ENCODE data around the gene MOB2. TPM values are rescaled to one million over a fixed set of nuclear protein-coding genes. Genes with fewer than 3 reads are reported as not detected.
A peak's percentile ranks its signal among the peaks of the same experiment; 100 is the strongest.

Gene MOB2
- total RNA-seq, 2 donors from 2014 or later: 24.5 to 26.7 TPM

DNA sequence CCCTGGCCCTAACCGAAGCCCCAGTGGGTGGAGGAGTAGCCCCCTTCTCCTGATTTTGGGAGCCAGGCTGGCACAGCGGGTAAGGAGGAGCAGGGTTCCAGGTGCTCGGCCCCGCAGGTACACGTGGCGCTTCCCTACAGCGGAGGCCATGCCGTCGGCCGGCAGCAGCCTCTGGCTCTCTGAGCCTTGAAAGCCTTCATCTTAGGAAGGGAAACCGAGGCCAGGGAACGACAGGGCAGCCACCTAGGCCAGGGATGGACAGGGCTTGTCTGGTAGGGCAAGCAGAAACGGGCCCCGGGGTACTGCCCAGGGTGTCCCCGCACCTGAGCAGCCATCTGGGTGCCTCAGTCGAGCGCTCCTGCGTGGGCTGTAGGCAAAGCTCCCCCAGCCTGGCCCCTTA, 28.7 kb downstream of the MOB2 start:
- H3K4me3 Mint-ChIP-seq: no peak overlapping the region
- no peaks in the 10 kb centered on the region for H3K9me3 Mint-ChIP-seq
- no peaks in the 10 kb centered on the region for H3K4me1 Mint-ChIP-seq
- H3K27me3 Mint-ChIP-seq: no peaks in the 10 kb centered on the region
- ATAC-seq (replicated peaks): no peak
- no peaks in the 10 kb centered on the region for H3K36me3 Mint-ChIP-seq (ENCODE audit: low read depth)
- H3K27ac Mint-ChIP-seq: no peak overlapping the region

DNA sequence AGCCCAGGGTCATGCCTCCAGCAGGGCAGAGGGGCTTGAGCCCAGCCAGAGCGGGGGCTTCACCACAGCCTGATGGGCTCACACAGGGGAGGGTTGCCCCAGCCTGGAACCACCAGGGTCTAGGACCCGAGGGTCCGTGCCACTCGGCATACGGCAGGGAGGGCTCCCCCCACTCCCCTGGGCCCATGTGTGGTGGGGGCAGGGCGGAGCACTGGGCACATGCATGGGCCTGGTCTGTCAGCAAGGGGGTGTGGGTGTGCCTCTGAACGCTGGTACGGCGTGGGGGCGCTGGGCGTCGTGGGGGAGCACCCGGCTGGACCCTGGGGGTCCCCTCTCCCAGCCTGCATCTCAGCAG, 29.3 kb downstream of the MOB2 start:
- no peak overlapping the region for H3K27ac Mint-ChIP-seq
- no peaks in the 10 kb centered on the region for H3K27me3 Mint-ChIP-seq
- ATAC-seq (replicated peaks): no peak
- no peaks in the 10 kb centered on the region for H3K36me3 Mint-ChIP-seq (ENCODE audit: low read depth)
- no peak overlapping the region for H3K4me3 Mint-ChIP-seq
- no peaks in the 10 kb centered on the region for H3K4me1 Mint-ChIP-seq
- H3K9me3 Mint-ChIP-seq: no peaks in the 10 kb centered on the region

DNA sequence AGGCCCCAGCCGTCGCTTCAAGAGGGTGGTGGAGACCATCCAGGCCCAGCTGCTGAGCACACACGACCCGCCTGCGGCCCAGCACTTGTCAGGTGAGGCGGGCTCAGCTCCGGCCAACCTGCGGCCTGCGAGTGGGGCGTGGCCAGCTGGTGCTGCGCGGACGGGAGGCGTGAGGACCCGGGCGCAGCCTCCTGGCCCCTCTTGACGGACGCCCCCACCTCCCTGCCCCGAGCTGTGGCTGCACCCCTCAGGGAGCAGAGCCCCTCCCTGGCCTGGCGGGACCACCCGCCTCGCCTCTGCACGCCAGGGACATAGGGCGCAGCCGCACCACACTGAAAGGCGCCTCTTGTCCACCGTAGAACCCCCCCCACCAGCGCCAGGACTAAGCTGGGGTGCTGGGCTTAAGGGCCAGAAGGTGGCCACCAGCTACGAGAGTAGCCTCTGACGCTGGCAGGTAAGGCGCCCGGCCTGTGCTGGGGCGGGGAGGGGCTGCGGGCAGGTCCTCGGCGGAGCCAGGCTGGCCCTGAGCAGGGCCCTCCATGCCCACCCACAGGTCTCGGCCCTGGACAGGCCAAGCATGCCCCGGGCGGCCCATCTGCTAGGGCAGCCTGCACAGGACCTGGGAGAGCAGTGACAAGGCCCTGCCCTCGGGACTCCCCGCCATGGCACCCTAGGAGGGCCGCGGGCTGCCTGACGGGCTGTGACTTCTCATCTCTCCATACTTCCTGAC, 29.8 kb downstream of the MOB2 start:
- no peaks in the 10 kb centered on the region for H3K36me3 Mint-ChIP-seq (ENCODE audit: low read depth)
- no peaks in the 10 kb centered on the region for H3K9me3 Mint-ChIP-seq
- no peak overlapping the region for H3K4me3 Mint-ChIP-seq
- no peak for ATAC-seq (replicated peaks)
- no peaks in the 10 kb centered on the region for H3K4me1 Mint-ChIP-seq
- H3K27me3 Mint-ChIP-seq: no peaks in the 10 kb centered on the region
- H3K27ac Mint-ChIP-seq: no peak overlapping the region

DNA sequence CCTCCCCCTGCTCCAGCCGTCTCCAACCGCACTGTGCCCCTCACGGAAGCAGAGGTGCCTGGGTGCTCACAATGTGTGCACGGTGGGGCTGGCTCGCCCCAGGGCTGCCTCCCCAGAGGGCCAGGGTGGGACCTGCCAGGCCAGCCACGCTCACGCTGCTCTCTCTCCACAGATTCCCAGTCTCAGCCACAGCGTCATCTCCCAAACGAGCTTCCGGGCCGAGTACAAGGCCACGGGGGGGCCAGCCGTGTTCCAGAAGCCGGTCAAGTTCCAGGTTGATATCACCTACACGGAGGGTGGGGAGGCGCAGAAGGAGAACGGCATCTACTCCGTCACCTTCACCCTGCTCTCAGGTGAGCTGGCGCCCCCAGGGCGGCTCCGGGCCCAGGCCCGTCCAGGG, 30.4 kb downstream of the MOB2 start:
- no peaks in the 10 kb centered on the region for H3K36me3 Mint-ChIP-seq (ENCODE audit: low read depth)
- H3K27me3 Mint-ChIP-seq: no peaks in the 10 kb centered on the region
- no peak overlapping the region for H3K27ac Mint-ChIP-seq
- no peaks in the 10 kb centered on the region for H3K4me1 Mint-ChIP-seq
- no peak for ATAC-seq (replicated peaks)
- no peaks in the 10 kb centered on the region for H3K9me3 Mint-ChIP-seq
- no peak overlapping the region for H3K4me3 Mint-ChIP-seq

DNA sequence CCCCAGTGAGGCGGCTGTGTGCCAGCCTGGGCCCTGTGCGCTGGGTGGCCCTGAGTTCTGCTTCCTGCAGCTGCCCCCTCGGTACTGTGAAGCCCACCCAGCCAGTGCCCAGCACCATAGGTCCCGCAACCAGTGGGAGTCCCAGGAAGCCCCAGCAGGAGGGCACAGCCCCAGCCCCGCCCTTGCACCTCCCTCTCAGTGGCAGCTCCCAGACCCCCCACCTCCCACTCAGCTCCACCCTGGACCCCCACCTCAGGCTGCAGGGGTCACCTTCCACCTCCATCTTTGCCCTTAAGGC, 30.9 kb downstream of the MOB2 start:
- no peak for ATAC-seq (replicated peaks)
- Mint-ChIP-seq H3K4me3 (no peak overlapping the region), H3K27me3 (no peaks in the 10 kb centered on the region), H3K27ac (no peak overlapping the region), H3K36me3 (ENCODE audit: low read depth) (no peaks in the 10 kb centered on the region), H3K4me1 (no peaks in the 10 kb centered on the region), H3K9me3 (no peaks in the 10 kb centered on the region)

DNA sequence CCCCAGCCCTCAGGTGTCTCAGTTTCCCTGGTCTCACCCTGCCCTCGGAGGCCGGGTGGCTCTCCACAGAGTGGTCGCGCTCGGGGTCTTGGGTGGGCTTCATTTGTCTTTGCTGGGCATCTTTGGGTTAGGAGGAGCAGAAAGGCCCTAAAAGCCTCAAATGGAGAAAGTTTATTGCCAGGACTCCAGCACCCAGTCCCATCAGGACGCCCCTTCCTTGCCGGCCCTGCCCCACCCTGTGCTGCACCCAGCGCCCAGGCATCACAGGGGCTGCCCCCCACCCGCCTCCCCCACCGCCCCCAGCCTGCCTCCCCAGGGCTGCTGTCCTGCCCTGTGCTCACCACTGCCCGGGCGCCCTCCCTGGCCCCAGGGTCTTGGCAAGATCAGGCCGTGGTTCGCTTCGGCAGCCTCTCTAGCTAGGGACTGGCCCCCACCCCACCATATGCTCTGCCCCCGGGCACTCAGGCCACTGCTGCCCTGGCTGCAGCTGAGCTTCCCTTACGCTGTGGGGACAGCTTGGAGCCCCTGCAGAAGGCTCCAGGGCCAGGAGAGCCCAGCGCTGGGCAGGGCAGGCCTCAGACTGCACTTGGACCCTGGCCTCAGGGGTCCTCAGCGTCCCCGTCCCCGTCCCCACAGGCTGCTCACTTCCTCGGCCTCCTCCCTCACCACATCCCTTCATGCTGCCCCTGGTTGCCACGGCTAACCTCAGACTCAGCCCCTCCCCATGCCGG, 31.4 kb downstream of the MOB2 start:
- no peak overlapping the region for H3K4me3 Mint-ChIP-seq

DNA sequence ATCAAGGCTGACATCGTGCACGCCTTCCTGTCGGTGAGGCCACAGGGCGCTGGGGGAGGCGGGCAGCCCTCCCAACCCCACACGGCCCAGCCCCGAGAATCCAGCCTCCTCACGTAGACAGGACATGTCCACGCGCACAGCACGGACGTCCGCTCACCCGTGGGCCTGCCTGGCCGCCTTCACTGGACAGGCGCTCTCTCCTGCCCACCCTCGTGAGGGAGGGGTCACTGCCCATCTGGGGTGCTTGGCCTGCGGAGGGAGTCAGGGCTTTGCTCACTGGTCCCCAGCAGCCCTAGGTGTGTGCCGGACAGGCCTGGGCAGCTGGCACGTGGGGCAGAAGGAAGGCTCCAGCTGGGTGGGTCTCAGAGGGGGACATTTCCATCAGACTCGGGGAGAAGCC, 32.0 kb downstream of the MOB2 start:
- H3K4me1 Mint-ChIP-seq: no peaks in the 10 kb centered on the region
- no peaks in the 10 kb centered on the region for H3K9me3 Mint-ChIP-seq
- no peak overlapping the region for H3K27ac Mint-ChIP-seq
- H3K36me3 Mint-ChIP-seq (ENCODE audit: low read depth): no peaks in the 10 kb centered on the region
- no peak for ATAC-seq (replicated peaks)
- no peaks in the 10 kb centered on the region for H3K27me3 Mint-ChIP-seq
- no peak overlapping the region for H3K4me3 Mint-ChIP-seq

More for the DNA sequence above, 31.4 kb downstream of the MOB2 start:
- Mint-ChIP-seq H3K27ac (no peak overlapping the region), H3K27me3 (no peaks in the 10 kb centered on the region), H3K36me3 (ENCODE audit: low read depth) (no peaks in the 10 kb centered on the region), H3K4me1 (no peaks in the 10 kb centered on the region), H3K9me3 (no peaks in the 10 kb centered on the region)
- no peak for ATAC-seq (replicated peaks)

DNA sequence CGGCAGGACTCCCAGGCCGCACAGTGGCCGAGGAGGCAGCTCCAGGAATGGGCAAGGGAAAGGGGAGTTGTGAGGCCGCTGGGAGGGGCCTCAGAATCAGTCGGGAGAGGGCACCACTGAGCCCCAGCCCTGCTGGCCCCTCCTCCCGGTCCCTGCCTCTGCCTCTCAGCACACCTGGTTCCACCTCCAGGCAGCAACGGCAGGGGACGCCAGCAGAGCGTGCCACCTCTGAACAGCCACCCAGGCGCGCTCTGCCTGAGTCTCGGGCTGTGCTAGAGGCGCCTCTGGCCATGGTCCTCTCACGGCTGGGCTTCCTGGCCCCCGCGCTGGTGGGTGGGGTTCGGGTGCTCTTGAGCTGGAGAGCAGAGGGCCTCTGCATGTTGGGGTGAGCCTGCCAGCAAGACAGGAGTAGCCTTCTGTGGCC, 33.0 kb downstream of the MOB2 start:
- ATAC-seq (replicated peaks): peak; percentile 36
- H3K4me1 Mint-ChIP-seq: no peaks in the 10 kb centered on the region
- no peaks in the 10 kb centered on the region for H3K27me3 Mint-ChIP-seq
- no peak overlapping the region for H3K4me3 Mint-ChIP-seq
- no peaks in the 10 kb centered on the region for H3K36me3 Mint-ChIP-seq (ENCODE audit: low read depth)
- H3K9me3 Mint-ChIP-seq: no peaks in the 10 kb centered on the region
- no peak overlapping the region for H3K27ac Mint-ChIP-seq

DNA sequence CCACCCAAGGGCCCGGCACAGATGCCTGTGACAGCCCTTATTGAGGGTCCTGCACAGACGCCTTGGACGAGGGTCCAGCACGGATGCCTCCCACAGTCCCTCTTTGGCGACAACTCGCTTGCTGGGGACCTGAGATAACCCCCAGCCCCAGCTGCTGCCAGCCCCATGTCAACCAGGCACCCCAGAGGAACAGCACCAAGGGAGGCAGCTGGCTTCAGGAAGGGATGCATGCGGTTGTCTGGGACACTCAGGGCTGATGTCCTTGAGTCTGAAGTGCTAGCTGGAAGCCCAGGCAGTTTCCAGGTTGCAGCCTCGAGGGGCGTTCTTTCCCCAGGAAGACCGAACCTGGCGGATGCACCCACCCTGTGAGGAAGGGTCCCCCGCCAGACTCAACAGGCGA, 33.8 kb downstream of the MOB2 start:
- no peaks in the 10 kb centered on the region for H3K9me3 Mint-ChIP-seq
- H3K4me1 Mint-ChIP-seq: no peaks in the 10 kb centered on the region
- ATAC-seq (replicated peaks): no peak
- H3K36me3 Mint-ChIP-seq (ENCODE audit: low read depth): no peaks in the 10 kb centered on the region
- no peak overlapping the region for H3K4me3 Mint-ChIP-seq
- no peaks in the 10 kb centered on the region for H3K27me3 Mint-ChIP-seq
- no peak overlapping the region for H3K27ac Mint-ChIP-seq

DNA sequence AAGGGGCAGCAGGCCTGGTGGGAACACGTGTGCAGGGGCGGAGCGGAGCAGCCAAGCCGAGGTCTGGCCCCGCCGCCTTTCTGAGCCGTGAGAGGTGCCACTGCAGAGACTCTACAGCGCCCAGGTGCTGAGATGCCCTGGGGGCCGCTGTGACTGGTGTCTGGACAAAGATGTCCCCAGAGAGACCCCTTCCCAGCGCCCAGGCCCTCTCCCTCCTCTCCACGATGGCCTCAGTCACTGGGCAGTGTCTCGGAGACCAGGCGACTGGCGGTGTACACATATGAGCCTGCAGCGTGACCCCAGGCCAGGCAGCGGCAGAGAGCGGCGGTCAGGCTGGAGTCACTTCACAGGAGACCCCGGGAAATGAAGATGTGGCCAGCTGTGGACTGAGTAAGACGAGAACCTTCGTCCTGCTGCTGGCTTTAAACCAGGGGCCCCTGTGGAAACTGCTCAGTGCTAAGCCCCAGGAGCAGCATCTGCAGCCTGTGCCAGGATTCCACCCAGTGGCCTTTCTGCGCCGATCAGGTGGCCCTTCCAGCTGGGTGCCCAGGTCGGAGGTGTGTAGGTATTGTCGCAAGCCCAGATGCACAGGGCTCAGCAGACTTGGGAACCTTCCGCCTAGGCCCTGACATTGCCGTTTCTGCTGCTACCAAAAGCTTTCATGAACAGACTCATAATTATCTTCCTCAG, 34.7 kb downstream of the MOB2 start:
- Mint-ChIP-seq H3K9me3 (no peaks in the 10 kb centered on the region), H3K4me3 (no peak overlapping the region), H3K4me1 (no peaks in the 10 kb centered on the region), H3K36me3 (ENCODE audit: low read depth) (no peaks in the 10 kb centered on the region), H3K27me3 (no peaks in the 10 kb centered on the region), H3K27ac (no peak overlapping the region)
- no peak for ATAC-seq (replicated peaks)

DNA sequence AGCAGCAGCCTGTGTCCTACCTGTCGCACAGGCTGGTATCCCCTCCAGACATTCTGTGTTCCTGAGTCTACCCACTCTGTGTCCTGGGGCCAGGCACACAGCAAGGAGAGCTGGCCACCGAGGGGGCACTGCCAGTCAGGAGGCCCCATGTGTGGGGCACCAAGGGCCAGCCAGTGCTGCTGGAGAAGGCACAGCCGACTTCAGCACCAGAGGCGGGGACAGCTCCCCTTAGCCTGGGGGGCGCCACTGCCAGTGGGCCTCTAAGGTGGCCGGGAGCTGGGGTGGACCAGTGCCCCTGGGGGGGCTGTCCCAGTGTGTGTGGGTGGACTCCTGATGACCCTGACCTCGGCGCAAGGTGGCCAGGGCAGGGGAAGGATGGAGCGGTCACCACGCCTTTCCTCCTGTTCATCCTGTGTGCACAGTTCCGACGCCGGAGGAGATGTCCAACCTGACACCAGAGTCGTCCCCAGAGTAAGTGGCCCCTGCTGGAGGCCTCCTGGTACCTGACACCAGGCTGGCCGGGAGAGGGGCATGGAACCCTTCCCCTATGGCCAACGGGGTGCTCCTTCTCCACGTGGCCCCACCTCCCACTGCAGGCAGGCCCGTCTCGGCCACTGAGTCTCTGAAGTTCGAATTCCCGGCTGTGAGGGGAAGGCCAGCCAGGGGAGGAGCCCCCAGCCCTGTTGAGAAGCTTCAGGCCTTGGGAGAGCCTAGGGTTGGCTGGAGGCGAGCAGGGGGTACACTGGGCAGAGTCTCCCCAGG, 35.4 kb downstream of the MOB2 start:
- no peak for ATAC-seq (replicated peaks)
- Mint-ChIP-seq H3K27ac (no peak overlapping the region), H3K4me3 (no peak overlapping the region), H3K36me3 (ENCODE audit: low read depth) (no peaks in the 10 kb centered on the region), H3K27me3 (no peaks in the 10 kb centered on the region), H3K4me1 (no peaks in the 10 kb centered on the region), H3K9me3 (no peaks in the 10 kb centered on the region)

DNA sequence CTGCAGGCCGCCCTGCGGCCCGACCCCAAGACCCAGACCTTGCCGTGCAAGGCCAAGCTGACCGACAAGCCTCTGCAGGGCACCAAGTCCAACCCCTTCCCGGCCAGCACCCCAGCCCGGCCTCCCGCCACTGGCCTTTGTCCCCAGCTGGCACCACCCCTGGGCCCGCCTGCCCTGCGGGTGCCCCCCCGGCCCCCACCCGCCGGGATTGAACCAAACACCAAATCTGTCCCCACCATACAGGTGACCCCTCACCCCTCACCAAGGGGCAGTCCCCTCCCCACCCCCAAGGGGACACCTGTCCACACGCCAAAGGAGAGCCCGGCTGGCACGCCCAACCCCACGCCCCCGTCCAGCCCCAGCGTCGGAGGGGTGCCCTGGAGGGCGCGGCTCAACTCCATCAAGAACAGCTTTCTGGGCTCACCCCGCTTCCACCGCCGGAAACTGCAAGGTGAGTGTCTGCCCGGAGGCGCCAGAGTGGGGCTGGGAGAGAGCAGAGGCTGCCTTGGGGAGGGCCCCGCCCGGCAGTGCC, 36.2 kb downstream of the MOB2 start:
- no peaks in the 10 kb centered on the region for H3K27me3 Mint-ChIP-seq
- no peak overlapping the region for H3K4me3 Mint-ChIP-seq
- H3K27ac Mint-ChIP-seq: no peak overlapping the region
- H3K9me3 Mint-ChIP-seq: no peaks in the 10 kb centered on the region
- no peaks in the 10 kb centered on the region for H3K36me3 Mint-ChIP-seq (ENCODE audit: low read depth)
- no peaks in the 10 kb centered on the region for H3K4me1 Mint-ChIP-seq
- no peak for ATAC-seq (replicated peaks)

DNA sequence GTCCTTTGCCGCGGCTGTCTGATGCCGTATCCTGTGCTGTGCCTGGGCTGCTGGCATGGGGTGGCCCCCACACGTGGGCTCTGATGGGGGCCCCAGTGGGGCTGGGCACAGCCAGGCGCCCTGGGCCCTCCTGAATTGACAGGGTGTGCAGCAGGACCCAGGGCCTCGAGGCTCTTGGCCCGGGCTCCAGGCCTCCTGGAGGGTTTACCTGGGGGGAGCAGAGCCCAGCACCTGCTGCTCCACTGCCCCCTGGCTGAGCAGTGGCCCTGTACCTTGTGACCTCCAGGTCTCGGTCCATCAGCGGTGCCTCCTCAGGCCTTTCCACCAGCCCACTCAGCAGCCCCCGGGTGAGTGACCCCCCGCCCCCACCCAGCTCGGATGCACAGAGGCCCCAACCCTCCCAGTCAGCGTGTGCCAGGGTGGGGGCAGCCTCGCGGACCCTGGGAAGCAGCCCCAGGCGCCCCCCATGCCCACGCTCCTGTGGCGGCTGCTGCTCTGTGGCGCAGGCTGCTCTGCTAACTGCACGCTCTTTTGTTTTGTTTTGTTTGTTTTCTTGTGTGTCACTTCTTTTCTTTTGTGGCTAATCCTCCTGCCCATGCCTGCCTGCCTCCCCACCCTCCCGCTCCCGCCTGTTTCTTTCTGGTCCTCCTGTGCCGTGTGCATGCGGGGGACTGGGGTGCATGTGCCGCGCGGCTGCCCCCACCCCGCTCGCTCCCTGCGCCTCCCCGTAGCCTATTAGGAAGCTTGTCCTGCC, 36.9 kb downstream of the MOB2 start:
- no peaks in the 10 kb centered on the region for H3K9me3 Mint-ChIP-seq
- H3K27ac Mint-ChIP-seq: no peak overlapping the region
- no peaks in the 10 kb centered on the region for H3K36me3 Mint-ChIP-seq (ENCODE audit: low read depth)
- H3K4me1 Mint-ChIP-seq: no peaks in the 10 kb centered on the region
- no peak overlapping the region for H3K4me3 Mint-ChIP-seq
- ATAC-seq (replicated peaks): no peak
- H3K27me3 Mint-ChIP-seq: no peaks in the 10 kb centered on the region

DNA sequence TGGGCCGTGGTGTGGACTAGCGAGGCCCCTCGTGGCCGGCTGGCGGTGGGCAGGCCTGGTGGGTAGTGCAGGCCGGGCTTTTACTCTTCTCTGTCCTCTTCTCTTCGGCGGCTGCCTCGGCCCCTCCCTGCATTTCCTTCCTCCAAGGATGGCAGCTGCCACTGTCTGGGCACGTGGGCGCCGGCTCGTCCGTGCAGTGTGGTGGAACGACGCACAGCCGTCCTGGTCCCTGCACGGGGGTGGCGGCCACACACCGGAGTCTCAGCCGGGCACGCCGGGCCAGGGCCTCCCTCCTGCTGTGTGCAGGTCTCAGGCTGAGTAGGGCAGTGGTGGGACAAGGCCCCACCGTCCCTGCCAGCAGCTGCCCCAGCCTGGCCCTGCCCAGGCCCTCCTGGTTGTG, 37.7 kb downstream of the MOB2 start:
- Mint-ChIP-seq H3K4me1 (no peaks in the 10 kb centered on the region), H3K9me3 (no peaks in the 10 kb centered on the region), H3K27me3 (no peaks in the 10 kb centered on the region), H3K27ac (no peak overlapping the region), H3K4me3 (no peak overlapping the region), H3K36me3 (ENCODE audit: low read depth) (no peaks in the 10 kb centered on the region)
- no peak for ATAC-seq (replicated peaks)

Measured in activated T-helper 17 cell treated with anti-CD3 and anti-CD28 coated beads, Interleukin-2, amount 50 U/mL, for 72 hours (primary cell).